ENCODE measurements around the gene NRP1.

Gene NRP1

DNA sequence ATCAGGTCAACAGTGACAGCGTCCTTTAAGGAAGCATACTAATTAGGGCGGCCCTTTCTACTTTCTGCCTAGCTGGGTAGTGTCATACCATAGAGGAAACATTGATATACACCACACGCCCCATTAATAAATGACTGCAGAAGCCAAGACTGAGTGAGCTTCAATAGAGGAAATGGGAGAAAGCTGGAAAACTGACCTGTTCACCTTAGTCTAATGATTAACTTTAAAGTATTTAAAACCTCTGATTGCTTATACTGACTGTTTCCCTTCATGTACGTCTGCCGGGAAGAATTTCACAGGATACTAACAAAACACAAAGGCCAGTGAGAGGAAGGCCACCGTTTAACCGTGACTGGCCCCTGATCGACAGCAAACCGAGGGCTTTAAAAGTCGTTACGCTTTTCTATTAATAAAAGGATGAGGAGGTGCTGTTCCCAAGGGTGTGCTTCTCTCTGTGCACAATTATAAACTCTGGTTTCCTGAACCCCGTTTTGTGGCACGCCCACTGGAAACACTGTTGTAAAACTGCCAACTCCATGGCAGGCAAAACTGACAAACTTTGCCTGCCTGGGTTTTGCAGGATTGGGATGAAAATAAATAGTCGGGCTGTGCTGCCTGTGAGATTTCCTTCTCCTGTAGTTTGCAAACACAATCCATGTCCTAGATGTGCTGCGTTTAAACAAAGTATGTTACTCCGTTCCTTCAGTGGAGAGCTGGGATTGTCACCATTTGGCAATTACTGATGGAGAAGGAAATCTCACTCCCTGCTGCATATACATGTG lies 137.6 kb downstream of the NRP1 start:
- H3K4me3 ChIP-seq (ENCODE audit: low read depth, low read length): no peak overlapping the region
- H3K27me3 ChIP-seq (ENCODE audit: insufficient read depth, low read depth, severe bottlenecking): no peaks in the 10 kb centered on the region
- no peak overlapping the region for H3K27ac ChIP-seq
- H3K36me3 ChIP-seq: no peaks in the 10 kb centered on the region
- no peaks in the 10 kb centered on the region for H3K9me3 ChIP-seq (ENCODE audit: severe bottlenecking)
- DNase-seq: no peak
- TF ChIP-seq, protein P1, sequence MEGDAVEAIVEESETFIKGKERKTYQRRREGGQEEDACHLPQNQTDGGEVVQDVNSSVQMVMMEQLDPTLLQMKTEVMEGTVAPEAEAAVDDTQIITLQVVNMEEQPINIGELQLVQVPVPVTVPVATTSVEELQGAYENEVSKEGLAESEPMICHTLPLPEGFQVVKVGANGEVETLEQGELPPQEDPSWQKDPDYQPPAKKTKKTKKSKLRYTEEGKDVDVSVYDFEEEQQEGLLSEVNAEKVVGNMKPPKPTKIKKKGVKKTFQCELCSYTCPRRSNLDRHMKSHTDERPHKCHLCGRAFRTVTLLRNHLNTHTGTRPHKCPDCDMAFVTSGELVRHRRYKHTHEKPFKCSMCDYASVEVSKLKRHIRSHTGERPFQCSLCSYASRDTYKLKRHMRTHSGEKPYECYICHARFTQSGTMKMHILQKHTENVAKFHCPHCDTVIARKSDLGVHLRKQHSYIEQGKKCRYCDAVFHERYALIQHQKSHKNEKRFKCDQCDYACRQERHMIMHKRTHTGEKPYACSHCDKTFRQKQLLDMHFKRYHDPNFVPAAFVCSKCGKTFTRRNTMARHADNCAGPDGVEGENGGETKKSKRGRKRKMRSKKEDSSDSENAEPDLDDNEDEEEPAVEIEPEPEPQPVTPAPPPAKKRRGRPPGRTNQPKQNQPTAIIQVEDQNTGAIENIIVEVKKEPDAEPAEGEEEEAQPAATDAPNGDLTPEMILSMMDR (IDR thresholded peaks at IDR 0.05; ENCODE audit: low read depth, low read length): no peak

- no peak overlapping the region for H3K4me3 ChIP-seq (ENCODE audit: low read depth, low read length)
- H3K27ac ChIP-seq: no peak overlapping the region
- H3K27me3 ChIP-seq (ENCODE audit: insufficient read depth, low read depth, severe bottlenecking): no peaks in the 10 kb centered on the region
- H3K9me3 ChIP-seq (ENCODE audit: severe bottlenecking): no peaks in the 10 kb centered on the region
- H3K36me3 ChIP-seq: no peaks in the 10 kb centered on the region
- TF ChIP-seq, protein P1 (IDR thresholded peaks at IDR 0.05; ENCODE audit: low read depth, low read length): no peak
- DNase-seq: no peak
Observed at GRCh38 chr10:33196377-33196706, 138.1 kb downstream of the NRP1 start.

- TF ChIP-seq, protein P1 (IDR thresholded peaks at IDR 0.05; ENCODE audit: low read depth, low read length): no peak
- no peaks in the 10 kb centered on the region for H3K36me3 ChIP-seq
- no peaks in the 10 kb centered on the region for H3K9me3 ChIP-seq (ENCODE audit: severe bottlenecking)
- no peak overlapping the region for H3K27ac ChIP-seq
- H3K4me3 ChIP-seq (ENCODE audit: low read depth, low read length): no peak overlapping the region
- no peaks in the 10 kb centered on the region for H3K27me3 ChIP-seq (ENCODE audit: insufficient read depth, low read depth, severe bottlenecking)
- DNase-seq: no peak
Observed at GRCh38 chr10:33195608-33196376, 138.7 kb downstream of the NRP1 start.

GRCh38 chr10:33193701-33194521 lies 140.6 kb downstream of the NRP1 start:
- TF ChIP-seq, protein P1 (IDR thresholded peaks at IDR 0.05; ENCODE audit: low read depth, low read length): no peak
- no peak for DNase-seq
- no peaks in the 10 kb centered on the region for H3K36me3 ChIP-seq
- H3K4me3 ChIP-seq (ENCODE audit: low read depth, low read length): no peak overlapping the region
- H3K27ac ChIP-seq: no peak overlapping the region
- no peaks in the 10 kb centered on the region for H3K9me3 ChIP-seq (ENCODE audit: severe bottlenecking)
- H3K27me3 ChIP-seq (ENCODE audit: insufficient read depth, low read depth, severe bottlenecking): no peaks in the 10 kb centered on the region

- Histone ChIP-seq H3K9me3 (ENCODE audit: severe bottlenecking) (no peaks in the 10 kb centered on the region), H3K27ac (no peak overlapping the region), H3K36me3 (no peaks in the 10 kb centered on the region), H3K4me3 (ENCODE audit: low read depth, low read length) (no peak overlapping the region), H3K27me3 (ENCODE audit: insufficient read depth, low read depth, severe bottlenecking) (no peaks in the 10 kb centered on the region)
- DNase-seq: peak; percentile 45
- TF ChIP-seq, protein P1 (IDR thresholded peaks at IDR 0.05; ENCODE audit: low read depth, low read length): peak; percentile 55
Observed at GRCh38 chr10:33193057-33193700, 141.3 kb downstream of the NRP1 start.

All from WERI-Rb-1 (cell line).